Measurements from ENCODE around the gene EPB41.

- TF ChIP-seq CTCF (IDR thresholded peaks at IDR 0.05; ENCODE audit: poor library complexity) (no peak), EZH2phosphoT487 (IDR thresholded peaks at IDR 0.05; ENCODE audit: low read depth, severe bottlenecking, unreplicated experiment) (no peak)
Measured at GRCh38 chr1:28986306-28986910, 72.0 kb downstream of the EPB41 start.

All from hepatocyte (in vitro differentiated cells).